KMS-11 (cell line): Measurements from ENCODE around the gene ENPP7.

Source experiments
- H2AFZ ChIP-seq: fragments of 200-600 bp; sonication (generic); 2 replicates; pipeline ENCODE4 v1.6.1; 2016; ENCODE audit warnings: antibody characterized with exemption, mixed run types, low read depth
- H3K27ac ChIP-seq: fragments of 200-600 bp; sonication (generic); 2 replicates; pipeline ENCODE4 v1.6.1; 2016; ENCODE audit warnings: mild to moderate bottlenecking, mixed run types
- H3K27me3 ChIP-seq: fragments of 200-600 bp; sonication (generic); 2 replicates; pipeline ENCODE4 v1.6.1; 2017; ENCODE audit warnings: mild to moderate bottlenecking, low read depth, mixed run types, moderate library complexity; ENCODE audit not compliant: insufficient read depth
- H3K36me3 ChIP-seq: fragments of 200-600 bp; sonication (generic); 2 replicates; pipeline ENCODE4 v1.6.1; 2017; ENCODE audit warnings: mild to moderate bottlenecking, mixed run types; ENCODE audit not compliant: insufficient read depth
- H3K4me1 ChIP-seq: fragments of 200-600 bp; sonication (generic); 2 replicates; pipeline ENCODE4 v1.6.1; 2016; ENCODE audit warnings: mild to moderate bottlenecking, low read depth, mixed run types; ENCODE audit not compliant: poor library complexity, severe bottlenecking
- H3K4me2 ChIP-seq: fragments of 200-600 bp; sonication (generic); 2 replicates; pipeline ENCODE4 v1.7.0; 2016; ENCODE audit warnings: mild to moderate bottlenecking, mixed run types
- H3K4me3 ChIP-seq: fragments of 200-600 bp; sonication (generic); IDR thresholded peaks from 2 replicates; pipeline ENCODE4 v1.6.1; 2017; ENCODE audit warnings: low read depth, low read length, mixed read lengths; ENCODE audit not compliant: insufficient read depth
- H3K79me2 ChIP-seq: fragments of 200-600 bp; sonication (generic); 2 replicates; pipeline ENCODE4 v1.6.1; 2016; ENCODE audit warnings: low read depth, mixed run types; ENCODE audit not compliant: insufficient read depth
- H3K9ac ChIP-seq: fragments of 200-600 bp; sonication (generic); 2 replicates; pipeline ENCODE4 v1.6.1; 2016; ENCODE audit warnings: mild to moderate bottlenecking, mixed run types
- H4K20me1 ChIP-seq: fragments of 200-600 bp; sonication (generic); 2 replicates; pipeline ENCODE4 v1.6.1; 2016; ENCODE audit warnings: mild to moderate bottlenecking, mixed run types; ENCODE audit not compliant: insufficient read depth
- TF ChIP-seq, protein P1 (sequence below): fragments of 200-600 bp; sonication (generic); conservative IDR thresholded peaks from 2 replicates; pipeline ENCODE4 v1.6.1; 2017; ENCODE audit warnings: low read depth, mild to moderate bottlenecking, antibody characterized with exemption, low read length, moderate library complexity, mixed read lengths

Gene ENPP7

DNA sequence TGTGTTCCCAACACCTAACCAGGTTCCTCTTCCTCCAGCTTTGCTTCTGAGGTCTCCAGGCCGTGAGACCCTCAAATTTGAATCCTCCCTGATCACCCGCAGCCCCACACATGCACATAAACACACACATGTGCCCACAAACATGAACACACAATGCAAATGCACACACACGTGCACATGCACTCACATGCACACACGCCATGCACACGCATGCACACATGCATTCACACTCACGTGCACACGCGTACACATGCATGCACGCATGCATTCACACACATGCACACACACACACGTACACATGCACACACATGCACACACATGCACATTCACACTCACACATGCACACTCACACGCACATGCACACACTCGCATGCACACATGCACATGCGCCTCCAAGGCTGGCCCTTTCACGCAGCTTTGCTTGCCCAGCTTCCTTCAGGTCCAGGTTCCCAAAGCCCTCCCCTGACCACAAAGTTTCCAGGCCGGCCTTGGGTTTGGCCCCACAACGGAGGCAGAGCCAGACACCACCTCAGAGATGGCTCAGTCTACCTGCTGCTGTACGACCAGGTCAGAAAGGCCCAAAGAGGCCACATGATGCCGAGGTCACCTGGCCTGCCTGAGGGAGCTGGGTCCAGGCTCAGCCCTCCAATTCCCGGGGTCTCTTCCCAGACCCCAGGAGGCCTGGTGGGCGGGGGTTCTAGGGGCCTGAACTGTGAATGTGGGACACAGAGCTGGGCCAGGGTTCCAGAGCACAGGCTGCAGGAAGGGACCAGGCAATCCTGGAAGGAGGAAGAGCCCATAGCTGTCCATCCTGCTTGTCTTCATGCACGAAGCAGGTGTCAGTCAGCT lies 39.5 kb upstream of the ENPP7 start:
- Histone ChIP-seq H3K27ac (no peak overlapping the region), H3K4me3 (no peak overlapping the region)
- TF ChIP-seq, protein P1, sequence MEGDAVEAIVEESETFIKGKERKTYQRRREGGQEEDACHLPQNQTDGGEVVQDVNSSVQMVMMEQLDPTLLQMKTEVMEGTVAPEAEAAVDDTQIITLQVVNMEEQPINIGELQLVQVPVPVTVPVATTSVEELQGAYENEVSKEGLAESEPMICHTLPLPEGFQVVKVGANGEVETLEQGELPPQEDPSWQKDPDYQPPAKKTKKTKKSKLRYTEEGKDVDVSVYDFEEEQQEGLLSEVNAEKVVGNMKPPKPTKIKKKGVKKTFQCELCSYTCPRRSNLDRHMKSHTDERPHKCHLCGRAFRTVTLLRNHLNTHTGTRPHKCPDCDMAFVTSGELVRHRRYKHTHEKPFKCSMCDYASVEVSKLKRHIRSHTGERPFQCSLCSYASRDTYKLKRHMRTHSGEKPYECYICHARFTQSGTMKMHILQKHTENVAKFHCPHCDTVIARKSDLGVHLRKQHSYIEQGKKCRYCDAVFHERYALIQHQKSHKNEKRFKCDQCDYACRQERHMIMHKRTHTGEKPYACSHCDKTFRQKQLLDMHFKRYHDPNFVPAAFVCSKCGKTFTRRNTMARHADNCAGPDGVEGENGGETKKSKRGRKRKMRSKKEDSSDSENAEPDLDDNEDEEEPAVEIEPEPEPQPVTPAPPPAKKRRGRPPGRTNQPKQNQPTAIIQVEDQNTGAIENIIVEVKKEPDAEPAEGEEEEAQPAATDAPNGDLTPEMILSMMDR: no peak

DNA sequence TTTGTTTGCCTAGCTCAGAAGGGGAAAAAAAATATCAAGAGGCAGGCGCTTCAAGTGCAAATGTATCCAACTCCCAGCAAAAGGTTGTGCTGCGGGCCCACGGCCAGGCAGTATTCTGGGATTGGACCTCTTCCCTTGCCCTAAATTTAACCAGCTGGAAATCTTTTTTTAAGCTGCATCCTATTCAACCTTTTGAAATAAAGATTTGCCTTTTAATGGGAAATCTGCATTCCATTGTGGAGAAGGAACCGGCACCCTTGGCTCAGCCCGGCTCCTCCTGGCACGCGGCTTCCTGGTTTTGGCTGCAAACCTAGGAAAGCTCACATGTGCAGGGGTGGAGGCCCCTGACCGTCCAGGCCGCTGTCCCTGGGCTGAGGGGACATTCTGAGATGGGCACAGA lies 38.8 kb upstream of the ENPP7 start:
- no peak overlapping the region for H2AFZ ChIP-seq
- H3K79me2 ChIP-seq: no peaks in the 10 kb centered on the region
- H3K9ac ChIP-seq: no peak overlapping the region
- H3K27me3 ChIP-seq: peaks cover 94% of the 10 kb centered on the region
- no peaks in the 10 kb centered on the region for H4K20me1 ChIP-seq
- H3K4me1 ChIP-seq: no peaks in the 10 kb centered on the region
- no peaks in the 10 kb centered on the region for H3K36me3 ChIP-seq
- no peak overlapping the region for H3K4me3 ChIP-seq
- TF ChIP-seq, protein P1: no peak
- H3K4me2 ChIP-seq: no peak overlapping the region
- no peak overlapping the region for H3K27ac ChIP-seq

More for the DNA sequence above, 39.5 kb upstream of the ENPP7 start:
- Histone ChIP-seq H3K27me3 (peaks cover 93% of the 10 kb centered on the region), H3K9ac (no peak overlapping the region), H4K20me1 (no peaks in the 10 kb centered on the region), H3K4me1 (no peaks in the 10 kb centered on the region), H2AFZ (no peak overlapping the region), H3K36me3 (no peaks in the 10 kb centered on the region), H3K4me2 (no peak overlapping the region), H3K79me2 (no peaks in the 10 kb centered on the region)

DNA sequence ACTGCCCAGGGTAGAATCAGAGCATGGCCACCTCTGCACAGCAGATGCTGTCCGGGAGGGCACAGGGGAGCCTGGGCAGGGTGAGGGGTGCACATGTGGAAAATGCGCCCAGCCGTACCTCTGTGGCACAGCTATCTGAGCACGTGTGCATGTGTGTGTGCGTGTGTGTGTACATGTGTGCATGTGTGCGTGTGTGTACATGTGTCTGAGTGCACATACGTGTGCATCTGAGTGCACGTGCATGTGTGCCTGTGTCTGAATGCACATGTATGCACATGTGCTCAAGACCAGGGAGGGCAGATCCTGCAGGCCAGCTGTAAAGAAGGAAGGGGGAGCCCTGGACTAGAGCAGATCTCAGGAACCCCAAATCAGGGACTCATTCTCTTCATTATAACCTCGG lies 37.3 kb upstream of the ENPP7 start:
- Histone ChIP-seq H4K20me1 (no peaks in the 10 kb centered on the region), H3K4me1 (peaks cover 5% of the 10 kb centered on the region), H3K27ac (no peak overlapping the region), H3K79me2 (no peaks in the 10 kb centered on the region), H3K36me3 (no peaks in the 10 kb centered on the region), H2AFZ (no peak overlapping the region), H3K9ac (no peak overlapping the region), H3K4me2 (no peak overlapping the region), H3K4me3 (no peak overlapping the region), H3K27me3 (peaks cover 95% of the 10 kb centered on the region)
- TF ChIP-seq, protein P1: no peak

DNA sequence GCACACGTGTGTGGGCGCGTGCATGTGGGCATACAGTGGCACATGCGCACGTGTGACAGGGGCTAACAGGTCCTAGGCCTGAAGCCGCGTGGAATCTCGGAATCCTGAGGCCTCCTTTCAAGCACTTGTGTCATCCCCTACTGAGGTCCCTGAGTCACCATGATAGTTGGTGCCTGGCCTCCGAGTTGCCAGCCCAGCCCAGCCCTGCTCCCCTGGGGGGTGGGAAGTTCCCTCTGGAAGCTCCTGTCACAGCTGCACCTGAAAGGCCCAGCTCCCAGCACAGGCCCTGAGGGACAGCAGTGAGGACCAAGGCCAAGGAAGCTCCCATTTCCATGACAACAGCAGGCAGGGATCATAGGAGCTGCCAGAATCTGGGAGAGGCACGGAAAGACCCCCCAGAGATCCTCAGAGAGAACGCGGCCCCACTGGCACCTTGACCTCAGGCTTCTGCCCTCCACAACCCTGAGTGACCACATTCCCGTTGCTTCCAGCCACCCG lies 35.4 kb upstream of the ENPP7 start:
- Histone ChIP-seq H3K4me2 (no peak overlapping the region), H3K36me3 (no peaks in the 10 kb centered on the region), H3K4me3 (no peak overlapping the region), H3K27me3 (peaks cover 84% of the 10 kb centered on the region), H3K27ac (no peak overlapping the region), H3K9ac (no peak overlapping the region), H3K79me2 (no peaks in the 10 kb centered on the region), H2AFZ (no peak overlapping the region), H3K4me1 (peaks cover 5% of the 10 kb centered on the region), H4K20me1 (no peaks in the 10 kb centered on the region)
- TF ChIP-seq, protein P1: no peak
